ENCODE measurements around the gene BORCS5. TPM values are rescaled to one million over a fixed set of nuclear protein-coding genes. Genes with fewer than 3 reads are reported as not detected.

The BORCS5 gene
- total RNA-seq, 1 donor from 2014 or later: 17.4 TPM

DNA sequence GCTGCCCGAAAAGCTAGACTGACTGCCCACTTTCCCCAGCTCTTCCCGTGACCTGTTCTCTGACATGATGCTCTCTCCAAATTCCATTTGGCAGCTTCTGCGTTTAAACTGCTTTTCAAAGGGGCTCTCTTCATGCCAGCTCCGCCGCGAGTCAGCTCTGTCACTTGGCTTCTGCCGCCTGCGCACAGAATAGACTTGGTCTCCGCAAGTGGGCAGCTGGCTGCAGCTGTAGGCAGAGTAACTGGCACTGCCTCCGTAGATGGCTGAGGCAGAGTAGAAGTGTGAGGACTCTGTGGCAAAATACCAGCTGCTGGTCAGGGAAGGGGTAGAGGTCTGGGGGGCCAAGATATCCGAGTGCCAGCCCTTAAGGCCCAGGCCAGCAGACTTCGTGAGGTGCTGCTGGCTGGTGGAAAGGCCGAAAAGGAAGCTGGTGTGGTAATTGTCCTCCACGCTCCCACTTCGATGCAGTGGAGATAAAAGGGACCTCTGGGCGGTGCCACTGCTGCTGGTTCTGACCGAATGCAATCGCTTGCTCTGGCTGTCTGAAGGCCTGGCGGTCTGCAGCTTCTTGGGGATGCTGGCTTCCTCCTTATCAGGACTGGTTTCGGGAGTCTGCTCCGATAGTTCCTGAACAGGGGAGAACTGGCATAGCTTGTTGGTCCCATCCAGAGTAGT is 120.1 kb downstream of the BORCS5 start:
- no peak overlapping the region for H3K4me3 ChIP-seq
- no peak for DNase-seq (ENCODE audit: extremely low spot score in 2 of 2)
- no peaks in the 10 kb centered on the region for H3K4me1 ChIP-seq
- intact Hi-C loops (cut with DNase I): no loop called here
- H3K9me3 ChIP-seq: no peaks in the 10 kb centered on the region
- no peaks in the 10 kb centered on the region for H3K27me3 ChIP-seq
- TF ChIP-seq, protein P1, sequence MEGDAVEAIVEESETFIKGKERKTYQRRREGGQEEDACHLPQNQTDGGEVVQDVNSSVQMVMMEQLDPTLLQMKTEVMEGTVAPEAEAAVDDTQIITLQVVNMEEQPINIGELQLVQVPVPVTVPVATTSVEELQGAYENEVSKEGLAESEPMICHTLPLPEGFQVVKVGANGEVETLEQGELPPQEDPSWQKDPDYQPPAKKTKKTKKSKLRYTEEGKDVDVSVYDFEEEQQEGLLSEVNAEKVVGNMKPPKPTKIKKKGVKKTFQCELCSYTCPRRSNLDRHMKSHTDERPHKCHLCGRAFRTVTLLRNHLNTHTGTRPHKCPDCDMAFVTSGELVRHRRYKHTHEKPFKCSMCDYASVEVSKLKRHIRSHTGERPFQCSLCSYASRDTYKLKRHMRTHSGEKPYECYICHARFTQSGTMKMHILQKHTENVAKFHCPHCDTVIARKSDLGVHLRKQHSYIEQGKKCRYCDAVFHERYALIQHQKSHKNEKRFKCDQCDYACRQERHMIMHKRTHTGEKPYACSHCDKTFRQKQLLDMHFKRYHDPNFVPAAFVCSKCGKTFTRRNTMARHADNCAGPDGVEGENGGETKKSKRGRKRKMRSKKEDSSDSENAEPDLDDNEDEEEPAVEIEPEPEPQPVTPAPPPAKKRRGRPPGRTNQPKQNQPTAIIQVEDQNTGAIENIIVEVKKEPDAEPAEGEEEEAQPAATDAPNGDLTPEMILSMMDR (IDR thresholded peaks at IDR 0.05): no peak
- TF ChIP-seq POLR2AphosphoS5 (IDR thresholded peaks at IDR 0.05; ENCODE audit: insufficient read depth in 1 of 2, low read depth in 1 of 2): no peak
- TF ChIP-seq POLR2A (IDR thresholded peaks at IDR 0.05): no peak
- peaks cover 0 to 34% of the 10 kb centered on the region in 2 donors for H3K36me3 ChIP-seq
- H3K27ac ChIP-seq: no peak overlapping the region

DNA sequence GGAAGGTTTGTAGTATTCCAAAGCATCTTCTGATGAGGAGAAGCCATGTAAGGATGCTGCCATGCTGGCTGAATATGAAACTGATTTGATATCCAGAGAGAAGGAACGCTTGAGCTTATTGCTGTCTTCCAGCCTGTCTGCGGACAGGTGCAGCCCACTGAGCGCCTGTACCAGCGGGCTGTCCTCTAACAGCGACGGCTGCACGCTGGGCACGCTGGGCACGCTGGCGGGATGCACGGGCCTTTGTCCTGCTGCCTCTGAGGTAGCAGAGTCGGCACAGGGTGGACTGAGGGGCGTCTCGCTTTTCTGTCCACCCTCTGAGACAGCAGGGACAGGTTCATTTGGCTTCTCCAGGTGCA is 120.6 kb downstream of the BORCS5 start:
- DNase-seq (ENCODE audit: extremely low spot score in 2 of 2): no peak
- TF ChIP-seq, protein P1 (IDR thresholded peaks at IDR 0.05): no peak
- no peak for TF ChIP-seq POLR2AphosphoS5 (IDR thresholded peaks at IDR 0.05; ENCODE audit: insufficient read depth in 1 of 2, low read depth in 1 of 2)
- no peak for TF ChIP-seq POLR2A (IDR thresholded peaks at IDR 0.05)
- no peaks in the 10 kb centered on the region for H3K9me3 ChIP-seq
- no peaks in the 10 kb centered on the region for H3K4me1 ChIP-seq
- no peaks in the 10 kb centered on the region for H3K27me3 ChIP-seq
- intact Hi-C loops (cut with DNase I): no loop called here
- no peak overlapping the region for H3K4me3 ChIP-seq
- H3K27ac ChIP-seq: no peak overlapping the region
- peaks cover 0 to 34% of the 10 kb centered on the region in 2 donors for H3K36me3 ChIP-seq

- Histone ChIP-seq H3K4me3 (no peak overlapping the region), H3K4me1 (no peaks in the 10 kb centered on the region), H3K36me3 (peaks cover 0 to 47% of the 10 kb centered on the region in 2 donors), H3K27ac (no peak overlapping the region), H3K27me3 (no peaks in the 10 kb centered on the region), H3K9me3 (no peaks in the 10 kb centered on the region)
- no peak for DNase-seq (ENCODE audit: extremely low spot score in 2 of 2)
- intact Hi-C loops (cut with DNase I): no loop called here
- TF ChIP-seq POLR2A (IDR thresholded peaks at IDR 0.05) (no peak), POLR2AphosphoS5 (IDR thresholded peaks at IDR 0.05; ENCODE audit: insufficient read depth in 1 of 2, low read depth in 1 of 2) (no peak)
- TF ChIP-seq, protein P1 (IDR thresholded peaks at IDR 0.05): no peak
Observed at GRCh38 chr12:12480074-12480473, 123.2 kb downstream of the BORCS5 start.

DNA sequence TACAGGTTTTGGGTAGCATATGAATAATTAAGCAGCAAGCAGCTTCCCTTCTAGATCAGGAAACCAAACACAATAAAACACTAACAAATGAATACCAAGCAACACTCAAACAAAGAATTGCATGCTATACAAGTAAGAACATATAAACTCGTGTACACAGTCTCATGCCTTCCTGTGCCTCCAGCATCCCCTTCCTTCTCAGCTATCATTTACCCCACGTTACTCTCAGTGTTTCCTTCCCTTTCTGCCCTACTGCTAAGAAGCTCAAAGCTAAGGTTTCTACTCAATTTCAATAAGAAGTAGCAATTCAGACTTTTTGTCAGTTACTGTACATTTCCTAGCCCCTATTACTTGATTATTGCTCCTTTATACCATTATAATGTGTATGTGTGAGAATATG is 124.8 kb downstream of the BORCS5 start:
- DNase-seq (ENCODE audit: extremely low spot score in 2 of 2): no peak
- peaks cover 0 to 49% of the 10 kb centered on the region in 2 donors for H3K36me3 ChIP-seq
- H3K27me3 ChIP-seq: no peaks in the 10 kb centered on the region
- no peak overlapping the region for H3K4me3 ChIP-seq
- TF ChIP-seq, protein P1 (IDR thresholded peaks at IDR 0.05): no peak
- TF ChIP-seq POLR2A (IDR thresholded peaks at IDR 0.05) (no peak), POLR2AphosphoS5 (IDR thresholded peaks at IDR 0.05; ENCODE audit: insufficient read depth in 1 of 2, low read depth in 1 of 2) (no peak)
- intact Hi-C loops (cut with DNase I): no loop called here
- no peak overlapping the region for H3K27ac ChIP-seq
- H3K4me1 ChIP-seq: no peaks in the 10 kb centered on the region
- H3K9me3 ChIP-seq: no peaks in the 10 kb centered on the region

- no peak for DNase-seq (ENCODE audit: extremely low spot score in 2 of 2)
- H3K4me1 ChIP-seq: no peaks in the 10 kb centered on the region
- intact Hi-C loops (cut with DNase I): no loop called here
- no peak overlapping the region for H3K4me3 ChIP-seq
- no peak for TF ChIP-seq POLR2AphosphoS5 (IDR thresholded peaks at IDR 0.05; ENCODE audit: insufficient read depth in 1 of 2, low read depth in 1 of 2)
- TF ChIP-seq, protein P1 (IDR thresholded peaks at IDR 0.05): no peak
- TF ChIP-seq POLR2A (IDR thresholded peaks at IDR 0.05): no peak
- H3K27ac ChIP-seq: peak overlapping the region; percentile 12
- no peaks in the 10 kb centered on the region for H3K27me3 ChIP-seq
- H3K36me3 ChIP-seq: peaks cover 0 to 47% of the 10 kb centered on the region in 2 donors
- no peaks in the 10 kb centered on the region for H3K9me3 ChIP-seq
Observed at GRCh38 chr12:12482150-12482761, 125.4 kb downstream of the BORCS5 start.
